HG02884 (cell line): Measurements from ENCODE around the gene ERC1.
"Not testable (repeated sequence)": the region's sequence is repeated elsewhere in the genome, so short reads cannot be mapped to it uniquely, and the experiment has no call there.

ENCODE experiments used
- ATAC-seq: cut with Tn5 transposase; IDR thresholded peaks from one replicate; pipeline ENCODE4 v1.9.1; 2021; ENCODE audit warnings: mild to moderate bottlenecking, moderate library complexity; ENCODE audit not compliant: unreplicated experiment

ERC1 gene

GRCh38 chr12:1346126-1346525 lies 355.1 kb downstream of the ERC1 start:
- no peak for ATAC-seq

- no peak for ATAC-seq
These were observed 356.3 kb downstream of the ERC1 start for GRCh38 chr12:1347294-1347693.

GRCh38 chr12:1348606-1349005 lies 357.6 kb downstream of the ERC1 start:
- no peak for ATAC-seq

GRCh38 chr12:1350055-1350933 lies 359.3 kb downstream of the ERC1 start:
- ATAC-seq: no peak

DNA sequence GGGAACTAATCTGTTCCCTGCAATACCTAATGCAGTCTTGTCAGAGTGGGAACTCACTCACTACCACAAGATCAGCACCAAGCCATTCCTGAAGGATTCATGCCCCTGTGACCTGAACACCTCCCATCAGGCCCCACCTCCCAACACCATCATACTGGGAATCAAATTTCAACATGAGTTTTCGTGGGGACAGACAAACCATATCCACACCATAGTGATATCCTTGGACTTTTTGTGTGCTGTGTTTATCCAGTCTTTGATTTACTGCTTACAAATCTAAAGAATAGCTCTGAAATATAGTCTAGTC lies 359.9 kb downstream of the ERC1 start:
- ATAC-seq: no peak

DNA sequence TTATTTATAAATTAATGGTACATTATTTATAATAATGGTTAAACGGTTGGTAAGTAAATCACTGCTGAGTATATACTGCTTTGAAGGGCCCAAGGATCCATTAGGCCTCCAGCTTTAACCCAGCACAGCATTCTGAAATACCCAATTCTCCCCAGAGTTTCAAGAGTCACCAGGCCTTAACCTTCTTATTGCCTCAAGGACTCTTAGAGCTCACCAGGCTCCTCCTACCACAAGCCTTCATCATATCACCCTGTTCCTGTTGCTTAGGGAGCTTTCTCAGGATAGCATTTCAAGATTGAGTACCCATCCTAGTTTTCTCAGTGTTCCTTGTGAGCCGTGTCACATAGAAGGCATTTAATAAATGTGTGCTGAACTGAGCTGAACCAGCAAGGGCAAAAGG lies 360.9 kb downstream of the ERC1 start:
- no peak for ATAC-seq

GRCh38 chr12:1353451-1353850 lies 362.4 kb downstream of the ERC1 start:
- no peak for ATAC-seq

DNA sequence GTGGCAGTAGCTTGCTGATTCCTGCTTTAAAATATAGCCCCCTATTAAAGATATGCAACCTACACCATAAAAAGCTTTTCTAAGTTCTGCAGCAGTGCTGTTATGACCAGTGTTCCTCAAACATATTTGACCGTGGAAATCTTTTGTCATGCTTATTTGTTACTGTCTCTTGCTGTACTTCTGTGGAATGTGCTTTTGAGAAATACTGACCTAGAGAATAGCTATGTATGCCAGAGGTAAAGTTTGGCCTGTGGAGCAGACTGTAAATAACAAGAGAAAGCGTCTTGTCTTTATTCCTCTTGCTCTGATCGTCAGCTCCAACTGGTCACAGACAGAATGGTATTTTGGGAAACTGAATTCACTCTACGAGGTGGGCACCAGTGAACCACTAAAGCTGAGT lies 364.4 kb downstream of the ERC1 start:
- ATAC-seq: no peak

- ATAC-seq: not testable (repeated sequence)
These were observed 364.8 kb downstream of the ERC1 start for GRCh38 chr12:1355871-1356270.

GRCh38 chr12:1356285-1356684 lies 365.3 kb downstream of the ERC1 start:
- ATAC-seq: no peak

GRCh38 chr12:1357171-1357570 lies 366.1 kb downstream of the ERC1 start:
- ATAC-seq: no peak

DNA sequence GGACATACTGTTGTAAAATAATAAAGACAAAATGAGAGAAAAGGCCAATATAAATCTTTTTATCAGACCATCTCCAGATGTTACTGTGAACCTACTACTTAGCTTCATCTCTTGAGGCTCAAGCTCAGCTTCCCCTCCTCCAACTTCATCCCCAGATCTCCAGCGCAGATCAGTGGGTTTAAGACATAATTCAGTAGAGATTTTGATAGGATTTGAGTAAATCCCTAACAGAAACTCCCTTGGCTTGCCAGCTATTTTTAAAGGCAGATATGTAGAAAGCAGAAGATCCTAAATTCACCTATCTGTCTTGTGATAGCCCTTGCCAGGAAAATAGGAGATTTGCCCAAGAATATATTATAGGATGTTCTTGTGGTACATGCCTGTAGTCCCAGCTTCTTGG lies 366.7 kb downstream of the ERC1 start:
- ATAC-seq: no peak

DNA sequence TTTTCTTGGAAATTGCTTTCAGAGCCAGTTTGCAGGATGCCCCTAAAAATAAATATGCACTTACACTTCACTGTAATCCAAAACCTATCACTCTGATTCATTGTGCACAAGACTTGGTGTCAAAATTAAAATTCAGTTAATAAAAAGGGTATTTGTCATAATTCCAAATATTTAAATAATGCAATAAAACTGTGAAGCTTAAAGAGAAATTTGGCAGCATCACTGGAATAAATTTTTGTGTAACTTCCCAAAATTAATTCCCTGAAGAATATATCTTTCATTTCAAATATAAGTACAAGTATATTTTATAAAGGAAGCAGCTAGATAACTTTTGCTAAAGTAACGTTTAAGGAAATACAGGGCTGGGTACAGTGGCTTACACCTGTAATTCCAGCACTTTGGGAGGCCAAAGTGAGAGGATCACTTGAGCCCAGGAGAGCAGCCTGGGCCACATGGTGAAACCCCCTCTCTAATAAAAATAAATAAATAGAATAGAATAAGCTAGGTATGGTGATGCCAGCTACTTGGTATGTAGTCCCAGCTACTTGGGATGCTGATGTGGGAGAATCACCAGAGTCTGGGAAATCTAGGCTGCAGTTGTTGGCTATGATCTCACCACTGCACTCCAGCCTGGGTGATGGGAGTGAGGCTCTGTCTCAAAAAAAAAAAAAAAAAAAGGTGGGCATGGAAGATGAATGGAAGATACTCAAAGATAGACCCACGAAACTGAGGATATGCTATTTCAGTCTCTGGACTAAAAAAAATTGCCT lies 369.6 kb downstream of the ERC1 start:
- ATAC-seq: no peak

DNA sequence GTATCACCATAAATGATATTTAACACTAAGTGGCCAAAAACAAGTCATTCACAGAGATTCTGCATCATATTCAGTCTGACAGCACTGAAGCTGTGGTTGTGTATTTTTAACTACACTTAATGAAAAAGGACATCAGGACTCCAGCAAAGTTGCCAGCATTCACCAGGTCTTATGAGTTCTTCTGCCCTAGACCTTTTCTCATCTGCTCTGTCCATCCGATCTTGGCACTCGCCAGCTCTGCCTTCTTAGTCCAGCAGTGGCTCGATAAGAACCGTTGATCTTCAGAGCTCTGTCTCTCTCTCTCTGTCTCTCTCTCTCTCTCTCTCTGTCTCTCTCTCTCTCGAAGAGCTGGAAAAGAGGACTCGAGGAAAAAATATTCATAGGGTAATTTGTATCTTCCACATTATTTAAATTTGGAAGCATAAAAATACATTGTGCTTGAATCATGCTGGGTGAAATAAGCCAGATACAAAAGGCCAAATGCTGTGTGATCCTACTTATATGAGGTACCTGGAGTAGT lies 371.2 kb downstream of the ERC1 start:
- ATAC-seq: no peak

- ATAC-seq: no peak
These were observed 374.7 kb downstream of the ERC1 start for GRCh38 chr12:1365703-1366102.

DNA sequence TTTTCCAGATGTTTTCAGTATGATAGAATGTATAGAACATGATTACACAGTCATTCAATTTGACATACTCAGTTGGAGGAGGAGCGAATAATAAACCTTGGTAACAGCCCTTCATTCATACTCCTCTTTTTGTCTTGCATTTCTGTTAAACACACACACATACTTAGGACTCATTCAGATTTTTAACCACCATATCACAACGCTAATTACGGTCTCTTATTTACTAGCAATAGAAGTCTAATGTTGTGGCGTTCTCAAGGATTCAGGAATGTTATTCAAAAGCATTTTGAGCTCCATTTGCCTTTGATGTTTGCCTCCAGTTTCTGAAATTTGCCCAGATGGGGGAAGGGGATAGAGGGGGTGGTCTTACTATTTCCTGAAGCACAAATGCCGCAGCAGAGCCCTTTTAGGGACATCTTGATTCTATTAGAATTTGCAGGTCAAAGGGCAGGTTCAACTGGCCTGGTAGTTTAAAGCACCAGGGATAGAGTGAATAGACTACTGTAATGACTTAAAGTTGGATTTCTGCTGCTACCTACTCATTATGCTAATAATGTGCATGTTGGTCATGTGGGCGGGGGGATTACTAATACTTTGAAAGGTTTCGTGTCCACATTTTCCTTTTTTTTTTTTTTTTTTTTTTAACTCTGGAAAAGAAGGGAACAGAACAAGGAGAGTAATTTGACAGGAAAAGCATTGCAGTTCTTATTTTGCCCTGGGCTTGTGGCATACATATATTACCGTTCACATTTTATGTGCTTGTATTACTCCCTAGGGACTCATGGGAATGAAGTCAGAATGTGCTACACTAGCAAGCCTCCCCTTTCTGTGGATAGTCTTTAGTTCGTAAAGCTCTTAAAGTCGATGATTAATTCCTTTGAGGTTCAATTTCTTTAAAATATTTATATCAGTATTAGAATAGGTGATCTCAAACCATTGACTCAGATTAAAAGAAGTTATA lies 376.6 kb downstream of the ERC1 start:
- ATAC-seq: no peak

DNA sequence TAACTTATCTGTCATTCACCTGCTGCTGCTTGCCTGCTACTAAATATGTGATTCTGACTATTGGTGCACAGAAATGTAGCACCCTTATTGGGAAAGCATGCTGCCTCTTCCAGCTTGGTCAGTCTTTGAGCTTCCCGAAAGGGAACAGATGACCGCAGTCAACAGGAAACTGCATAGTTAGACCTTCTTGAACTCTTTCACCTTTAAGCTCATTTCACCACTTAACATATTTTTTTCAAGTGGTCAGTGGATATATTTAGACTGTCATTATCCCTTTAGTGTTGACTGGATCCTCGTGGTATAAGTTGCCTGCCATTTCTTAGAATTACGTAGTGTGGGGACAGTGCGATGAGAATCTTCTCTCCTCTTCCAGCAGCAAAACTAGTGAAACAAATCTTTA lies 378.4 kb downstream of the ERC1 start:
- ATAC-seq: no peak

DNA sequence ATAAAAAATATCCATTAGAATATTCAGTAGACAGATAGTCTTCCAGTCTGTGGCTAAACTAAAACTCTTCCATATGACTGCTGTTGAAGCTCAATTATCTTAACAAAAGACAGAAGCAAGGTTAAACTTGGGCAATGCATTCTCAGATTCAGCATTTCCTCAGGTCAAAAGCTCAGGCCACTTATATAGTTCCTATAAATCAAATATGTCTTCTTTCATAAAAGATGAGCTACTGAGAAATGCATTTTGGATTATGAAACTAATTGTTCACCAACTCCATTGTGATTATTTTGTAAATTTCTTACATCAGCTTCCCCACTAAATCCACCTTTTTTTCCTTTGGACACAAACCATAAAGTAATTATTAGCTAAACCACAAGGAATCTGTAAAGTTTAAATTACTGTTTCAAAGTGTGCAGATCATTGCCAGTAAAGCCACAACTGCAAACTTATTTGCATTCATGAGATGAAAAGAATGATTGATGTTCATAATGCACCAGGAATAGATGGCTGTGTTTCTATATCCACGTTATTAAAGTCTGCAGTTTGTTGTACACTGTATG lies 379.0 kb downstream of the ERC1 start:
- ATAC-seq: no peak

DNA sequence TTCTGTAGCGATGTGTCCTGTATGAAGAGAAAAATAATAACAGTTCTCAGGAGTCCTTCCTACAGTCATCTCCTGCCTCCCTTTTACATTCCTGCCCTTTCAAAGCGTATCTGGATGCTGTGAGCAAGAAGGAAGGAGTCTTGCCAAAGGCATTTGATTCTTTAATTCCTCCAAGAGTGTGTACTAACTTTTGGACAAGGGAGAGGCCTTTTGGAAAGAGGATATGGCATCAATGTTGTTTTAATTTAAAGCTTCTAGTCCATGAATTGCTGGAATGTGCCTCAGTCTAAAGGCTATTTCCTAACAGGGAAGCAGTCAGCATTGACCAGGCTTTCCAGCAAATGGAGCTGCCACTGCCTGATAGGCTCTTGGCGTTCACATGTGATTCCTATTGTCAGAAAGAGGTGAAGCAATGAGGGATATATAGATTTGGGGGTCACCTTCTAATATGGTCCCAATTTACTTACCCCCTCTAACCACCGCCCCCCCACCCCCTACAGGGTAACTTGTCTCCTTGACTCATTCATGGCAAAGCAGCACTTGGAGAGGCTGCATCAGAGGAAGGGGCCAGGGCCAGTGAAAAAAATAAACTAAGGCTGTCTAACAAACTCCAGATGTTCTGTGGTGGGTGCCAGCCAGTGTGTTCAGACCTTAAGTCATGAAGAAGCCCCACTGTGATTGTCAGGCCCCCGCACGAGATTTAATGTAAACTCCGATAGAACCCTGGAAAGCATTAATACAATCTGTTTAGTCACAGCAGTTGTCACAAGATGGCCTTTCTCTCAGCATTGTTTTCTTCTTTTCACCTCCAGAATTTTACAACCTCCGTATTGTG lies 383.1 kb downstream of the ERC1 start:
- ATAC-seq: no peak

- no peak for ATAC-seq
These were observed 384.3 kb downstream of the ERC1 start for GRCh38 chr12:1375323-1375722.
